Inflammatory macrophage (primary cell): ENCODE results near the gene MRPS22.

Experiments used
- DNase-seq, 2 donors: peaks; one replicate each; pipeline ENCODE4 v3.0.0-alpha.2; 2020 to 2022
- total RNA-seq, 18 experiments: gene quantifications; one replicate each; lab custom pipeline; 2026; ENCODE audit warnings: mixed read lengths in 6 of 18, inconsistent platforms in 2 of 18; lab: John Stamatoyannopoulos, UW

Gene MRPS22
- 25.0 to 61.6 (median 46.9) reads per million in 18 experiments for total RNA-seq

- peak; percentile 85 to 88 for DNase-seq
Measured at GRCh38 chr3:139343895-139344856, at the start of gene MRPS22. Gene MRPS22, plus strand, starts transcription at chr3:139344020. Its CDS starts 7 bp downstream, at chr3:139344027.

- DNase-seq: no peak
Measured at GRCh38 chr3:139295040-139295439, 48.8 kb upstream of the MRPS22 start.

- DNase-seq: no peak
Measured at GRCh38 chr3:139296141-139296718, 47.6 kb upstream of the MRPS22 start.

- no peak for DNase-seq
Measured at GRCh38 chr3:139297588-139298311, 46.1 kb upstream of the MRPS22 start.

GRCh38 chr3:139299261-139300132, 44.3 kb upstream of the MRPS22 start:
- DNase-seq: no peak

GRCh38 chr3:139300416-139300815, 43.4 kb upstream of the MRPS22 start:
- DNase-seq: no peak

GRCh38 chr3:139301183-139301582, 42.6 kb upstream of the MRPS22 start:
- no peak for DNase-seq

- DNase-seq: no peak
Measured at GRCh38 chr3:139301654-139302053, 42.2 kb upstream of the MRPS22 start.

GRCh38 chr3:139302084-139302800, 41.6 kb upstream of the MRPS22 start:
- DNase-seq: no peak

- no peak for DNase-seq
Measured at GRCh38 chr3:139302801-139303113, 41.1 kb upstream of the MRPS22 start.

- DNase-seq: no peak
Measured at GRCh38 chr3:139303216-139303615, 40.6 kb upstream of the MRPS22 start.

GRCh38 chr3:139304383-139304782, 39.4 kb upstream of the MRPS22 start:
- no peak for DNase-seq

- no peak for DNase-seq
Measured at GRCh38 chr3:139306078-139306477, 37.7 kb upstream of the MRPS22 start.

- no peak for DNase-seq
Measured at GRCh38 chr3:139307072-139307491, 36.7 kb upstream of the MRPS22 start.

- no peak for DNase-seq
Measured at GRCh38 chr3:139307601-139308555, 35.9 kb upstream of the MRPS22 start.

GRCh38 chr3:139308560-139308959, 35.3 kb upstream of the MRPS22 start:
- no peak for DNase-seq

GRCh38 chr3:139309061-139309591, 34.7 kb upstream of the MRPS22 start:
- no peak for DNase-seq

- DNase-seq: no peak
Measured at GRCh38 chr3:139309880-139310279, 33.9 kb upstream of the MRPS22 start.

GRCh38 chr3:139310474-139310933, 33.3 kb upstream of the MRPS22 start:
- DNase-seq: no peak

GRCh38 chr3:139311557-139311956, 32.3 kb upstream of the MRPS22 start:
- no peak for DNase-seq
